Measurements from ENCODE around the gene TBC1D24. TPM values are rescaled to one million over a fixed set of nuclear protein-coding genes. Genes with fewer than 3 reads are reported as not detected.

TBC1D24 gene
- total RNA-seq, 1 donor = 11.9 TPM

Small RNA genes within 50 kb of the gene (small RNA-seq; reads per million reads assigned to genes)
- gene AC093525.1 = not detected
- not detected for gene MIR3178
- gene MIR6768 = 0.57 reads per million

Other genes starting within 250 kb of the TBC1D24 start
- gene DNASE1L2, start 238.7 kb upstream of the TBC1D24 start, total RNA-seq (ENCODE audit: low replicate concordance) = 0.16 and 0.63 TPM in 2 replicates
- gene ECI1, start 223.5 kb upstream of the TBC1D24 start, total RNA-seq (ENCODE audit: low replicate concordance) = 34.9 and 41.1 TPM in 2 replicates
- gene RNPS1, start 207.0 kb upstream of the TBC1D24 start, total RNA-seq (ENCODE audit: low replicate concordance) = 49.5 and 94.7 TPM in 2 replicates
- gene ABCA3, start 134.4 kb upstream of the TBC1D24 start, total RNA-seq (ENCODE audit: low replicate concordance) = 1.8 and 2.4 TPM in 2 replicates
- 2.2 and 21.1 TPM in 2 replicates for gene CCNF, start 45.7 kb upstream of the TBC1D24 start, total RNA-seq (ENCODE audit: low replicate concordance)
- 1.9 and 11.7 TPM in 2 replicates for gene TEDC2, start 15.0 kb upstream of the TBC1D24 start, total RNA-seq (ENCODE audit: low replicate concordance)
- gene NTN3, start 3.8 kb upstream of the TBC1D24 start, total RNA-seq (ENCODE audit: low replicate concordance) = 0.45 and 2.8 TPM in 2 replicates
- gene ATP6V0C, start 38.8 kb downstream of the TBC1D24 start, total RNA-seq (ENCODE audit: low replicate concordance) = 5.3 and 48.9 TPM in 2 replicates
- gene AMDHD2, start 45.2 kb downstream of the TBC1D24 start, total RNA-seq (ENCODE audit: low replicate concordance) = 59.9 and 74.3 TPM in 2 replicates
- gene CEMP1, start 56.3 kb downstream of the TBC1D24 start, total RNA-seq (ENCODE audit: low replicate concordance) = not detected in 2 replicates
- gene PDPK1, start 62.9 kb downstream of the TBC1D24 start, total RNA-seq (ENCODE audit: low replicate concordance) = 27.9 and 29.9 TPM in 2 replicates
- 14.1 and 16.4 TPM in 2 replicates for gene KCTD5, start 207.4 kb downstream of the TBC1D24 start, total RNA-seq (ENCODE audit: low replicate concordance)
- 0.65 and 1.3 TPM in 2 replicates for gene PRSS27, start 245.1 kb downstream of the TBC1D24 start, total RNA-seq (ENCODE audit: low replicate concordance)